ENCODE results near the gene P4HA2.

DNA sequence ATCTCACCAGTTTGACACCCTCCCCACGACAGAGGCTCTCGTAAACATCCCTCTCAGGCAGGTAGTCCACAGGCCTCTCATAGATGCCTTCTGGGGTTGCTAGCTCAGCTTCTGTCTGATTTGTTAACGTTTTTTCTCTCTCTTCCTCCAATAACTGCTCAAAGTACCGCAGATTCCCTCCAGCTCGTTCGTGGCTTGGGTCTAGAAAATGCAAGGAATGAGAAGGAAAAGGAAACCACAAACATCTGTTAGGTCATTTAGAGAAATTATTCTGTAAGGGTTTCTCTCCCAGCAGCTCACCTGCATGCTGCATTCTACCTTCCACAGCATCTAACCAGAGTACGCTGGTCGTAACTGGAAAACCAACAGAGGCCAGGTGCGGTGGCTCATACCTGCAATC is 18.5 kb downstream of the P4HA2 start:
- TF ChIP-seq POLR2AphosphoS5 (IDR thresholded peaks at IDR 0.05; ENCODE audit: low read depth, low read length) = no peak
- no peak for TF ChIP-seq TAF1 (IDR thresholded peaks at IDR 0.05; ENCODE audit: borderline replicate concordance, insufficient read depth, low read length)
- TF ChIP-seq, protein P1, sequence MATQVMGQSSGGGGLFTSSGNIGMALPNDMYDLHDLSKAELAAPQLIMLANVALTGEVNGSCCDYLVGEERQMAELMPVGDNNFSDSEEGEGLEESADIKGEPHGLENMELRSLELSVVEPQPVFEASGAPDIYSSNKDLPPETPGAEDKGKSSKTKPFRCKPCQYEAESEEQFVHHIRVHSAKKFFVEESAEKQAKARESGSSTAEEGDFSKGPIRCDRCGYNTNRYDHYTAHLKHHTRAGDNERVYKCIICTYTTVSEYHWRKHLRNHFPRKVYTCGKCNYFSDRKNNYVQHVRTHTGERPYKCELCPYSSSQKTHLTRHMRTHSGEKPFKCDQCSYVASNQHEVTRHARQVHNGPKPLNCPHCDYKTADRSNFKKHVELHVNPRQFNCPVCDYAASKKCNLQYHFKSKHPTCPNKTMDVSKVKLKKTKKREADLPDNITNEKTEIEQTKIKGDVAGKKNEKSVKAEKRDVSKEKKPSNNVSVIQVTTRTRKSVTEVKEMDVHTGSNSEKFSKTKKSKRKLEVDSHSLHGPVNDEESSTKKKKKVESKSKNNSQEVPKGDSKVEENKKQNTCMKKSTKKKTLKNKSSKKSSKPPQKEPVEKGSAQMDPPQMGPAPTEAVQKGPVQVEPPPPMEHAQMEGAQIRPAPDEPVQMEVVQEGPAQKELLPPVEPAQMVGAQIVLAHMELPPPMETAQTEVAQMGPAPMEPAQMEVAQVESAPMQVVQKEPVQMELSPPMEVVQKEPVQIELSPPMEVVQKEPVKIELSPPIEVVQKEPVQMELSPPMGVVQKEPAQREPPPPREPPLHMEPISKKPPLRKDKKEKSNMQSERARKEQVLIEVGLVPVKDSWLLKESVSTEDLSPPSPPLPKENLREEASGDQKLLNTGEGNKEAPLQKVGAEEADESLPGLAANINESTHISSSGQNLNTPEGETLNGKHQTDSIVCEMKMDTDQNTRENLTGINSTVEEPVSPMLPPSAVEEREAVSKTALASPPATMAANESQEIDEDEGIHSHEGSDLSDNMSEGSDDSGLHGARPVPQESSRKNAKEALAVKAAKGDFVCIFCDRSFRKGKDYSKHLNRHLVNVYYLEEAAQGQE (IDR thresholded peaks at IDR 0.05; ENCODE audit: insufficient read depth in 1 of 2, low read depth in 2 of 2, low read length in 2 of 2) = no peak
